ENCODE results near the gene NPPC.
"Not testable (repeated sequence)": the region's sequence is repeated elsewhere in the genome, so short reads cannot be mapped to it uniquely, and the experiment has no call there.

The NPPC gene

DNA sequence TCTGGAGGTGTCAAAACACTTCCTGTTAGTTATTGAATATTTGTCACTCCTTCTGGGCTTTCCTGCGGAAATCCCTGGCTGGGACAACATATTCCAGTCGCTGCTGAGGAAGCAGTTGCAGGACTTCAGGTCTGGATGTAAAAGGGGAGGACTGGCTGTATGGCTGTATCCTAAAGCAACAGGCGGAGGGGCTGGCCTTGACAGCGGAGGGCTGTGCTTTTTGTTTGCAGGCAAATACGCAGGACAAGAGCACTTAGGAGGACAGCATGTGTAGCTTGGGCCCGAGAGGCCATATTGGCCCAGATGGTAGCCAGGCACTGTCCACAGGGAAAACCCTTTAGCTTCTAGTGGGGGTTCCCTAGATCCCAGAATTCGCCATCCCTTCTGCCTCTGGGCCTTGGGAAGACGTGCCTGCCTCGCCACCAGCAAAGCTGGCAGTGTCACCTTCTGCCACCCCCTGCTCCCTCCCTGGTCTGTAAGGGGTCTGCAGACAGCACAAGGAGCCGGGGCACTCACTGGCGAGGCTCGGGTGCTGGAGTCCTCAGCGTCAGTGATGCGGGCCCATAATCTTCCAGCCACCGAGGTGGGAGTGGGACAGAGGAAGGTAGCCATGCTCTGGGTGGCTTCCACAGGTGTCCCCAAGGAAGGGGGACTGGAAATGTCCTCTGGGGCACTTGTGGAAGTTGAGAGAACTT is 6.7 kb downstream of the NPPC start:
- no peak for DNase-seq

DNA sequence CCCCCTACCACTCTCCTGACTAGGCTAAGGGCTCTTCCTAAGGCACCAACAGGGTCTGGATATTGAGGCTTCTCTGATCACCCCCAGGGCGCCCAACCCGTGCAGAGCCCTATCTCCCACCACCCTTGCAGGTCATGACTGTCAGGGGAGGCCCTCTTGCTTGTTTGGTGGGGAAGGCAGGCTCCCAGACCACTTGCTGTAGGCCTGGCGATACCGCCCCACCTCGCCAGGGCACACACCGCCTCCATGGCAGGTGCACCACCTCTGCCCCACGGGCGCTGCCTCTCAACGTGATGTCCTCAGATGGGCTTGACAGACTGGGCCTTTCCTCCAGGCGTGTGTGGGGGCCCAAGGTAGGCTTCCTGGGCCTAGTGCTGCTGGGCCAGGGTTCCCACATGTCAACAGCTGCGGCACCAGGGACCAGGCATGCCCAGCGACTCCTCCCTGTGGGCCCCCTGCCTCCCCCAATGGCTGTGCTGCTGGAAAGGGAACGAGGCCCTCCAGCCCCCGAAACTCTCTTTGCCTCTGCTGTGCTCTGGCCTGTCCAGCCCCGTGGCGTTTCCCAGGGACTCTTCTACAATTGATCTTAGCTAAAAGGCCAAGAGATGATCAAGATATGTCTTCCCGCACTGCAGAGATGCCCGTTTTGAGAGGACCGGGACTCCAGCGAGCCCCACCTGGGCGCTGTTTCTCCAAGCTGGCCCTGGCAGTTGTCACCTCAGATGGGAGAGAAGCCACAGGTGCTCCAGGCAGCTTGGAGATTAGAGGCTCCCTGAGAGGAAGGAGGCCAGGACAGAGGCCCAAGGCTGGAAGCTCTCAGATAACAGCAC is 7.5 kb downstream of the NPPC start:
- DNase-seq = no peak

DNA sequence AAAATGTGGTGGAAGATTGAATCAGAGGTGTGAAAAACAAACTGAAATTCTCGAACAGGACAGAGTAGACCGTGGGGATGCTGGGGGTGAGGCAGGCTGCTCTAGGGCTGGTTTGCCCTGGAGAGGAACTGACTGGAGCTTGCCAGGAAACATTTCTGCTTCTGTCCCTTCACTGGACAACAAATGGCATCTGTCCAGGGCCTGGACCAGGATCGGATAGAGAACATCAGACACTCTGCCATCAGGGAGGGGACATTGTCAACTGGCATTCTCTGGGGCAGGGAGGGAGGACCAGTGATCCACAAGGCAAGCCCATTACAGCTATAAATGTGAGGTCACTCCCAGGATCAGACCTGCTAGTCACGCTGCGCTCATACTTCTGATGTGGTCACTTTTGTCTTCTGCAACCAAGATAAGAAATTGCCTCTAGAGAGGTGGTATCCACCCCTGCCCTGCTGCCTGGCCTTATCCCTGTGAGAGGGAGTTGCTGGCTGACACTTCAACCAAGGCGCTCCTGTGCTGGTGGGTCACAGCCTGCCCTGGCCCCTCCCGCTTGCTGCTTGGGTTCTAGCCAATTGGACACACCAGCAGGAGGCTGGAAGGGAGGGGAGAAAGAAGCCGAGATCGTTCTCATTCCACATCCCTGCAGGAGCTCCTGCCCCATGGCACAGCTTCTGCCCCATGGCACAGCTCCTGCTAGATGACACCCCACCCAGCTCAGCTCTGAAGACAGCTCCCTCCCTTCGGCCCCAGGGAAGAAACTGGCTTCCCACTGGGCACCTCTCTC is 8.7 kb downstream of the NPPC start:
- DNase-seq = no peak

DNA sequence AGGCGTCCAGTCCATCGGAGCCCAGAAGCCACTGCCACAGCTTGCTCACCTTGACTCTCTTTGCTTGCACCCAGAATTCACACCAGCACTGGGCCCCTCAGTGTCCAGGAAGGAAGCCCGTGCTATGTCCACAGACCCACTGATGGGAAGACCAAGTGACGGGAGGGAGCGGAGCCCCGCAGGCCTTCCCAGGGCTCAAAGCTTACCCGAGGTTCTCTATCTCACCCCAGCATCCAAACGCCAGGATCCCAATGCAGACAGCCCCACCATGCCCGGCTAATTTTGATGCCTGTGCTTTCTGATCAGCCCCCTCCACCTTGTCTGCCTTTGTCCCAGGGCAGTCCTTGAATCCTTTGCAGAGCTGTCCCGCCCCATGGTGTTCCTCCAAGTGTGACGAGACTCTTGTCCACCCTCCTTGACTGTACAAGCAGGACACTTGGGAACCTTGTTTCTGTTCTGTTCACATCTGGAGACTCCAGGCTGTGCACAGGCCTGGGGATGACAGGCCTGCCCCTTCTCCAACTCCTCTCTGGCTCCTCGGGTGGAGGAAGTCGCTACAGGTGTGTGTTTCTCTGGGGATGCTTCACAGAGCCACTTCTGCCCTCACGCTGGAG is 12.0 kb downstream of the NPPC start:
- DNase-seq = no peak

DNA sequence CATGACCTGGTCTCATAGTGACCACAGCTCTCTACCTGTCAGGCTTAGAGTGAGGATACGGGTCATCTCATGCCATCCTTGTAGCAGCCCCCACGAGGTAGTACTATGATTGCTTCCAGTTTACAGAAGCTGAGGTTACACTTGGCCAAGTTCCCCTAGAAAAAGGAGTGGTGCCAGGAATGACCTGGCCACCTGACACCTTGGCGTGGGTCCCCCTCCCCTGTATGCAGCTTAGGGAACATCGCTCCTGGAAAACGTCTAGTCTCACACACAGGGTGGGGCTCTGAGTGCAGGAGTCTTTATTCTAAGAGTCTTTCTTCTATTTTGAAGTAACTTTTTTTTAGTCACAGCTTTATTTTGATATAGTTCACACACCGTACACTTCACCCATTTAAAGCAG is 14.8 kb downstream of the NPPC start:
- DNase-seq = no peak

DNA sequence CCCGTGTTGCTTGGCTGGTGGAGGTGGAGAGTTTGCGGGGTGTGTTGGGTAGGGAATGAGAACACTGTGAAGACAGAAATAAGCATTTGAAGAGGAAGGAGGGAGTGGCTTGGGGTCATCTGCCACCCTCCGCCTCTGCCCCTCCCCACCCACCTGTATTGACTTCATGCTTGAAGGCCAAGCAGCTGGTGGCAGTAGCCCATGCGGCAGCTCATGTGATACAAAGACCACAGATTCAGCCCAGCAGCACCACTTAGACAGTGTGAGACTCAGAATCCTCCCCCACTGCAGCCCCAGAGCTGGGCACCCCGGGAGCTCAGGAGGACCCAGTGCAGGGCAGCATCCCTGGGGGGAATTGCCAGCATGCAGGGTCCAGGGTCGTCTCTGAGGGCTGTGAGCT is 15.4 kb downstream of the NPPC start:
- DNase-seq = no peak

DNA sequence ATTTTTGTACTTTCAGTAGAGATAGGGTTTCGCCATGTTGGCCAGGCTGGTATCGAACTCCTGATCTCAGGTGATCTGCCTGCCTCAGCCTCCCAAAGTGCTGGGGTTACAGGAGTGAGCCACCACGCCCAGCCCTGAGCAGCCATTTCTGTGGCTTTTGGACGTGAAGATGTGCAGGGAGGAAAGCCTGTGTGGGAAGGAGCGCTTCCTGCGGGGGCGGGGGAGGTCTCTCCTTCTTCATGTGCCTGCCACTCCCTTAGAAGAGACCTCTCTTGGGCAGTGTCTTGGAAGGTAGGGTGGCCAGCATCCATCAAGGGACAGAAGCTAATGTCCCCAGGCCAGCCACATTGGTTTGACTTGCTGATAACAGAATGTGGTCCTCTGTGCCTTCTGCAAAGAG is 16.0 kb downstream of the NPPC start:
- not testable (repeated sequence) for DNase-seq

DNA sequence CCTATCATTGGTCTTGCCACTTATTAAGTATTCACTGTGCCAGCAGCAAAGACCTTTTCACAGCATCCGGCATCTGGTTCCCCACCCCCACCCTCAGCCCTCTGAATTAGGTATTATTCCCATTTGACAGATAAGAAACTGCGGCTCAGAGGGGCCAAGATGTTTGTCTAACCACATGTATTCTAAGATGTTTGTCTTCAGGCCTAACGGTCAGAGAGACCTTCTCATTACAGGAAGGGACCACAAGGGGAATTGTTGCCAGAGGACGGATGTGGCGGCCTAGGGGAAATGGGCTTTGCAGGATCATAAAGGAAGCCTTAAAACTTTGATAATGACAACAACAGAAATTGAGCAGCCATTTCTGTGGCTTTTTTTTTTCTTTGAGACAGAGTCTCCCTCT is 16.6 kb downstream of the NPPC start:
- no peak for DNase-seq

DNA sequence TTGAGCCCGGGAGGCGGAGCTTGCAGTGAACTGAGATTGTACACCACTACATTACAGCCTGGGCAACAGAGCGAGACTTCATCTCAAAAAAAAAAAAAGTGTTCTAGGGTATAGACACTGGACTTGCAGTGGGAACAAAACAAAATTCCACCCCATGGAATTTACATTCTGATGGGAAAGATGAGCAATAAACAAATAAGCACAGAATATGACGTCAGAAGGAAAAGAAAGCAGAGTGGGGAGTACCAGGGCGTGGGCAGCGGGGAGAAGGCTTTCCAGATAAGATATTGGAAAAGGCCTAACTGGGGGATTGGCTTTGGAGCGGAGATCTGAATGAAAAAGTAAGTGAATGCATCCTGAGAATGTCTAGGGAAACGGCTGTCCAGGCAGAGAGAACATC is 17.6 kb downstream of the NPPC start:
- no peak for DNase-seq

DNA sequence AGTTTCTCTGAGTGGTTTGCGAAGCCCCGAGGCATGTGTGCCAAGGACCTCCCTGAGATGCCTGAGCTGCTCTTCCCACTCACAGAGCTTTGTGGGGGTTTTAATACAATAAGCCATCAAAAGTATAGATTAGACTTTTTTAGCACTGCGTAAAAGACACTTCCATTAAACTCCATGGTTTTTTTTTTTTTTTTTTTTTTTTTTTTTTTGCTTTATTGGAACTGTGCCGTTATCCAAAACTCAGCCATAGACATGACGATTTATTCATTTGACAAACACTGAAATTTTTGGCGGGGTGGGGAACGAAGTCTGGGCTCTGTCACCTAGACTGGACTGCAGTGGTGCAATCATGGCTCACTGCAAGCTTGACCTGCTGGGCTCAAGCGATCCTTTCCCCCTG is 18.4 kb downstream of the NPPC start:
- DNase-seq = no peak

DNA sequence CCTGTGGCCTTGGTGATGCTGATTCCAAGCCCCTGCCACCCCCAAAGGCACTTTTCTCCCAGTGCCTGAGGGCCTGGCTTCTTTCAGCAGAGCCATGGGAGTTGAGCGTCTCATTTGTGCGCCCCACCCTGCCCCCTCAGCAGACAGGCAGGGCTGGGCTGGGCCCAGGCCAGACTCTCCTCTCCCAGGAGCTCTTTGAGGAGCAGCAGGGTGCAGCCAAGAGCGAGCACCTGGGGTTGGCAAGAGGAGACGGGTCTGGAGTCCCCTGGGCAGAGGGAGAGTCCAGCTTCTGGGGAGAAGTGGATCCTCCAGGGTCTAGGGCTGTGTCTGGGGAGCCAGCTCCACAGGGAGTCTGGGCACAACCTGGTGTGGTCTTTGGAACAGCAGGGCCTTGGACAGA is 21.2 kb downstream of the NPPC start:
- no peak for DNase-seq

DNA sequence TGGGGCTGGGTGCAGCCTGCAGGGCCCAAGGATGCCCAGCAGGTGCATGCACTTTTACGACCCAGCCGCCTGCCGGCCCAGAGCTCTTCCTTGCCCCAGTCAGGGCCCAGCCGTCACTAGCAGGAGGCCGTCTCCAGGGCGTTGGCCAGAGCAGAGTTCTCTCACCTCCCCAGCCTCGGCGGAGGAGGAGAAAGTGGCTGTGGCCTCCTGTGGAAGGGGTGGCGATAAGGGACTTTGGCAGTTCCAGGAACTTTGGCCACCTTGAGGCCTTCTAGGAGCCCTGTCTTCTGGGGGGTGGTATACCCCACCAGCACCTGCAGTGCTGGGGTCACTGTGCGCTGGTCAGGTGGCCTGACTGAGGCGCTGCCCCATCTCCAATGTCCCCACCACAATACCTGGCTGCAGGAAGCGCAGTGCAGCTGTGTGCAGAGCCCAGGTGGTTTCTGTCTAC is 22.0 kb downstream of the NPPC start:
- no peak for DNase-seq

DNA sequence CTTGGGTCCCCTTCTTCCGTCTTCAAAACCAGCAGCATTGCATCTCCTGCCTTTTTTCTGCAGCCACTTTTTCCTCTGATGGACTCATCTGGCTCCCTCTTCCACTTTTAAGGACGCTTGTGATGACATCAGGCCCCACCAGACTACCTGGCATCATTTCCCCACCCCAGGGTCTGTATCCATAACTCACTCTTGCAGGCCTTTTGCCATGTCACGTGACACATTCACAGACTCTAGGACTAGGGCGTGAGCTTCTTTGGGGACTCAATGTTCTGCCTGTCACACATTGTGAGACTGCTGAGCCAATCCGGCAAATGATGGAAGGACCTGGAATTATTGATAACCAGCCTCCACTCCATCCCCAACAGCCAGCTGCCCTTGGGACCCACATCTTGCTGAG is 23.6 kb downstream of the NPPC start:
- no peak for DNase-seq

DNA sequence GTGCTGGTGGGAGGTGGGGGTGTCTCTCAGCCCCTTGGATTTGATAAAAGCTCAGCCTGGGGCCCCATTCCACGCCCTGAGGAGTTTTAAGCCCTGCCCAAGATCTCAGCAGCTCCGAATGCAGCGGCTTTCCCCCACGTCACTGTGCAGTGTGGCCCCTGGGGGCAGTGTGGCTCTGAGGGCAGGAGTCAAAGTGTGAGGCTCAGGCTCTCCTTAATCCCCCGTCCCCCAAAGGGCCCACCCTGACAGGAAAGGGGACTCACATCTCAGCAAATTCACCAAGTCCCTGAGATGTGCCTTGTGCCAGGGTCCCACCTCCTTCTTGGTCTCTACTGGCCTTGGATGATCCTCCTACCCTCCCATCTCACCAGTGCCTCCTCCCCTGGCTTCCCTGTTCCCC is 25.2 kb downstream of the NPPC start:
- DNase-seq = no peak

DNA sequence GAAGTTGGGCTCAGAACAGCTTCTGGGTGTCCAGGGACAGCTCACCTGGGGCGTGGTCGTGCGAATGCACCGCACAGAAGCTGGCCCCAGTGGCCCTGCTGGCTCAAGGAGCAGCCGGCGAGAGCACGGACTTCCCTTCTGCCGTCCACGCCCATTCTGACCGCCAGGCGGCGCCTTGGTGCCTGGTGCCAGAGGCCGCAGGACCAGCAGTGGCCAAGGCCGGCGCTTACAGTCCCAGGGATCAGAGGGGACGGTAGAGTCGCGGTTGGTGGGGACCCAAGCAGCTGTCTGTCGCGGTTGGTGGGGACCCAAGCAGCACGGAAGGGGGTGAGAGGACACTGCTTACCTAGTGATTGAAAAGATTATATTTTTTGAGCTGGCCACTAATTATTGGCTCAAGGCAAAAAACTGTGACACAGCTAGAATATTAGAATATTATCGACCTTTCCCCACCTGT is 25.7 kb downstream of the NPPC start:
- DNase-seq = no peak

DNA sequence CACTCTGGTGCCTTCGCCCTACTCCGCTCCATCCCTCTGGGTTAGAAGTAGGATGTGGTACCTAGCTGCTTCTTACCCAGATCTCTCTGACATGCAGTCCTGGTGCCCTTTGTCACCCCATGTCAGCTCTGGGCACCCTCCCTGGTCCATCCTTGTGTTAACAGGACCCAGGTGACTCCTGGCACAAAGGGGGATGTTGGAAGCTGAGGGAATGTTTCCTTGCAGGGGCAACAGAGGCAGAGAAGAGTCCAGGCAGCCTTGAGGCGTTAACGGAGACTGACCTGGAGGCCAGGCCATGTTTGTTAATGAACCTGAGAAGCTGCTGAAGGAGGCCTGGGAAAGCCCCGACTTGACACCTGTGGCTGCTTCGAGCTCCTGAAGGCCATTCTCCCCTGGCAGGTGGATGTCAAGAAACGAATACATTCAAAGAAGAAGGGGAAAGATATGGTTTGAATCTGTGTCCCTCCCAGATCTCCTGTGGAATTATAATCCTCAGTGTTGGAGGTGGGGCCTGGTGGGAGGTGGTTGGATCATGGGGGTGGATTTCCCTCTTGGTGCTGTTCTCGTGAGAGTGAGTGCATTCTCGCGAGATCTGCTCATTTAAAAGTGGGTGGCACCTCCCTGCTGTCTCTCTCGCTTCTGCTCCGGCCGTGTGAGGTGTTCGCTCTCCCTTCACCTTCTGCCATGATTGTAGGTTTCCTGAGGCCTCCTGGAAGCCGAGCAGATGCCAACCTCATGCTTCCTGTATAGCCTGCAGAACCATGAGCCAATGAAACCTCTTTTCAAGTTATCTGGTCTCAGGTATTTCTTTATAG is 31.4 kb downstream of the NPPC start:
- DNase-seq = no peak

DNA sequence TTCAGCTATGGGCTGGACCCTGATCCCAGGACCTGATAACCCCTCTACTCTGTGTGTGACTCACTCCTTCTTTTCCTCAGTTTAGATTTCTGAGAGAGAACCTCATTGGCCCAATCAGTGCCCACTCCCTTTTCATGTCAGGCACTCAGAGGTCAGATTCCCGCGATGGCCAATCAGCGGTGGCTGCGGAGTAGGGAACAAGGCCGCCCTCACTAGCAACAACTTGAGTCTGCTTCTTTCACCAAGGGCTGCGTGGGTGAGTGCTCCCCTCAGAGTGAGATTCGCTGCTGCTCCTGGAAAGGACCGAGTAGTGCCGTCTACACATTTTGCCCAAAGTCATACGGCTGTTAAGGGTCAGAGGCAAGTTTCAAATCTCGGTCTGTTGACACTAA is 34.7 kb downstream of the NPPC start:
- DNase-seq = no peak

DNA sequence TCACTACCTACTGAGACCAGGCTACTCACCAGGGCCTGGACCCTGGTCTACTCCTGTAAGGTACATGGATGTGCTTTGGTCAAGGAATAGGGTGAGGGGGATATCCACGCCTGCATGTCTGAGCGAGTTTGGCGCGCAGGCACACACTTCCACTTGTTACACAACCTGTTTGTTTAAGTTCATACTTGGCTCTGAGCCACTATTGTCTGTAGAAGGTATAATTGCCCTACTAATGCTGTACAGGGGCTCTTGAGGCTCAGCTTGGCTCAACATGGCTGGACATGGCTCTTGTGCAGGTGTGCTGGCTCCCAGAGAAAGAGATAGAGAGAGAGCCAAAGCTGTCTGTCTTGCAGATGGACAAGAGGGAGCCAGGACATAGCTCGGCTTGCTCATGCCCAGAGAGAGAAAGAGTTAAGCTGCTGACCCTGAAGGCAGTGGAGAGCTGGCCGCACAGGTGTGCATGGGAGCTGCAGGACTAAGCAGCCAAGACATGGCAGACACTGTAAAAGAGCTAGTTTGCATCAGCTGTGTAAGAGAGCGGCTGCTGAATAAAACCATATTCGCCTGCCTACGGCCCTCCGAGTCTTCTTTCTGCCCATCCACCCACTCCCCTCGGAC is 35.2 kb downstream of the NPPC start:
- DNase-seq = no peak

DNA sequence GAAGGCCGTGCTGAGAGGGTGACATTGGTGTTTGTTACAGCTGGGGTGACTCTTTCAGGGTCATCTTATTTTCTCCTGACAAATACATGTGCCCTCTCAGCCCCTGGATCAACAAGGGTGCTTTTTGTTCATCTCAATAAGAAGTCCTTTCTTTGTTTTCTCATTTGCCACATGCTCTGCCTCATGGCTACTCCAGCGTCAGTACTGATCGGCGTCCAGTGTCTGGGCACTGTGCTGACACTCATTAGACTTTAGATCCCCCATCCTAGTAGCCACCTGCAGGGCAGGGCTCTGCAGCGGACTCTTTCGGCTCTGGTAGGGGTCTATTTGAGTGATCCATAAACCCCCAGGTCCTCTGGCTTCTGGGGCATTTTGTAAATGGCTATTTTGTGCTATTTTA is 38.4 kb downstream of the NPPC start:
- no peak for DNase-seq

DNA sequence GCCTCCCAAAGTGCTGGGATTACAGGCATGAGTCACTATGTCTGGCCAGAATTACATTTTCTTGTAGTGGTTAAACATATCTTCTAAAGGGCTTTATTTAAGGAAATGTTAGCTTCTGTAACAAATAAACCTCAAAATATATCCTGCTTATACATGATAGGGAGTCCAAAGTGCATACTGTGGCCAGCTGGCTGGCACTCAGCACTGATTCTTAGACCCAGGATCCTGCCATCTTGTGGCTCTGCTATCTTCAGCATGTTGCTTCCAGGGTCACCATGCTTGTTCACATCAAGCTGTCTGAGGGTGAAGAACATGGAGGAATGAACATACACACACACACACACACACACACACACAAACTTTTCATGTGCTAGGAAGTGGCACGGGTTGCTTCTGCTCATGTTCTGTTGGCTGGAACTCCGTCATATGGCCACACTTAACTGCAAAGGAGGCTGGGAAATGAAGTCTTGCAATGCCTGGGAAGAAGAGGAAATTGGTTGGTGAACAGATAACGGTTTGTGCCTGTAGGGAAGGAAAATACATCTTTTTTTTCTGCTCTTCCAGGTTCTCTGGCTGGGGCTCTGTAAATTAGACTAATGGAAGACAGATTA is 40.0 kb downstream of the NPPC start:
- peak; percentile 11 to 23 for DNase-seq

DNA sequence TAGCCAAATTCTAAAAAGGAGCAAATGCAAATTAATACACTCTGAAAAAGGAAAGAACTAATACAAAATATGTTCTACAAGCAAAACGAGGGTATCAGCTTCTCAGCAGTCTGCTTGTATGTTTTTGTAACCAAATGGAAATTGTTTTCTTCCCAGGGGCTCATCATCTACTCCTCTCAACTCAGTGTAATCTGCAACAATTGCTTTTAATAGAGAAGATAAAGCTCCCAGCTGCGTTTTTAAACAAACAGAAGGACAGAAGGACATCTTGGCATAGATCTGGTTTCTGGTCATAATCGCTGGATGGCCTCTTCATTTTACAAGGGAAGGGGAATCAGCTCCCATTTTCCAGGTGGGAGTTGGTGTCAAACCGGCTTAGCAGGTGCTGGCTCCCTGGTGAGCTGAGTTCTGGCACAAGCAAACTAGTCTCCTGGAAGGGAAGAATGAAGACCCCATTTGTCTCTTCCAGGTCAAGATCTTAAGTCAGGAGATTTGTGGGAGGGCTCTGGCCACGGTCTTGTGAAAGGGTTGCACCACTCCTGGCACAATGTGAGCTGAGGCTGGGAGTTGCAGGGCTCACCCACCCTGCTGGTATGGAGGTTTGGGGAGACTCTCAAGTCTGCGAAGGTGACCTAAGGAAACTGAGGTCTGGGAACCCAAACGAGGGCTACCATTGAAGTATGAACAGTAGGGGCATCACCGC is 41.6 kb downstream of the NPPC start:
- DNase-seq = no peak

All from AML-193 (cell line).